H1 (cell line): ENCODE results near the gene TFDP3. TPM values are rescaled to one million over a fixed set of nuclear protein-coding genes. Genes with fewer than 3 reads are reported as not detected.
A peak's percentile ranks its signal among the peaks of the same experiment; 100 is the strongest.

Source experiments
- RAD21 ChIP-seq, 2 experiments: IDR thresholded peaks in 1 of 2; conservative IDR thresholded peaks in 1 of 2; 2 replicates each; pipeline ENCODE4 v1.6.1; 2011; ENCODE audit warnings: low read depth in 2 of 2, low read length in 2 of 2, improper control_type of control experiment in 1 of 2, inconsistent platforms in 1 of 2, mild to moderate bottlenecking in 1 of 2, moderate library complexity in 1 of 2
- RFX5 ChIP-seq: IDR thresholded peaks from 2 replicates; pipeline ENCODE4 v1.6.1; 2011; ENCODE audit warnings: low read depth, low read length, improper control_type of control experiment, borderline replicate concordance
- polyA plus RNA-seq, 7 experiments: library from polyadenylated mRNA; depleted of rRNA in 3 of 7; stranded (reverse) in 5 of 7; unstranded in 2 of 7; fragments of >200 nt in 5 of 7; fragments of 200-250 nt in 2 of 7; gene quantifications; 1 replicate in 5 of 7; 2 replicates in 1 of 7; 4 replicates in 1 of 7; pipeline versions ENCODE4 v1.2.1 to v1.2.3, GENCODE V29; 2011 to 2013; ENCODE audit warnings: missing spikeins in 2 of 7, mixed read lengths in 2 of 7
- total RNA-seq: library from RNA; stranded (reverse); fragmentation: NEBNext Ultra II Directional; extraction: Animal tissue kit (Norgen Biotek cat#: 25700); gene quantifications from 2 replicates; pipeline ENCODE4 v1.2.1, GENCODE V29; 2021
- TF ChIP-seq, protein P1 (sequence below): fragments of 300-600 bp; sonication (generic); IDR thresholded peaks from 2 replicates; pipeline ENCODE4 v1.7.1; 2012; ENCODE audit warnings: low read length, moderate library complexity, mild to moderate bottlenecking, inconsistent platforms; ENCODE audit not compliant: insufficient replicate concordance

TFDP3 gene
- total and polyA plus RNA-seq, 2 of the 8 experiments (the other 6 are each of a cell fraction or from before 2014, with no cell fraction given) = not detected

GRCh38 chrX:133190877-133191738, 27.0 kb downstream of the TFDP3 start (continued):
- TF ChIP-seq, protein P1, sequence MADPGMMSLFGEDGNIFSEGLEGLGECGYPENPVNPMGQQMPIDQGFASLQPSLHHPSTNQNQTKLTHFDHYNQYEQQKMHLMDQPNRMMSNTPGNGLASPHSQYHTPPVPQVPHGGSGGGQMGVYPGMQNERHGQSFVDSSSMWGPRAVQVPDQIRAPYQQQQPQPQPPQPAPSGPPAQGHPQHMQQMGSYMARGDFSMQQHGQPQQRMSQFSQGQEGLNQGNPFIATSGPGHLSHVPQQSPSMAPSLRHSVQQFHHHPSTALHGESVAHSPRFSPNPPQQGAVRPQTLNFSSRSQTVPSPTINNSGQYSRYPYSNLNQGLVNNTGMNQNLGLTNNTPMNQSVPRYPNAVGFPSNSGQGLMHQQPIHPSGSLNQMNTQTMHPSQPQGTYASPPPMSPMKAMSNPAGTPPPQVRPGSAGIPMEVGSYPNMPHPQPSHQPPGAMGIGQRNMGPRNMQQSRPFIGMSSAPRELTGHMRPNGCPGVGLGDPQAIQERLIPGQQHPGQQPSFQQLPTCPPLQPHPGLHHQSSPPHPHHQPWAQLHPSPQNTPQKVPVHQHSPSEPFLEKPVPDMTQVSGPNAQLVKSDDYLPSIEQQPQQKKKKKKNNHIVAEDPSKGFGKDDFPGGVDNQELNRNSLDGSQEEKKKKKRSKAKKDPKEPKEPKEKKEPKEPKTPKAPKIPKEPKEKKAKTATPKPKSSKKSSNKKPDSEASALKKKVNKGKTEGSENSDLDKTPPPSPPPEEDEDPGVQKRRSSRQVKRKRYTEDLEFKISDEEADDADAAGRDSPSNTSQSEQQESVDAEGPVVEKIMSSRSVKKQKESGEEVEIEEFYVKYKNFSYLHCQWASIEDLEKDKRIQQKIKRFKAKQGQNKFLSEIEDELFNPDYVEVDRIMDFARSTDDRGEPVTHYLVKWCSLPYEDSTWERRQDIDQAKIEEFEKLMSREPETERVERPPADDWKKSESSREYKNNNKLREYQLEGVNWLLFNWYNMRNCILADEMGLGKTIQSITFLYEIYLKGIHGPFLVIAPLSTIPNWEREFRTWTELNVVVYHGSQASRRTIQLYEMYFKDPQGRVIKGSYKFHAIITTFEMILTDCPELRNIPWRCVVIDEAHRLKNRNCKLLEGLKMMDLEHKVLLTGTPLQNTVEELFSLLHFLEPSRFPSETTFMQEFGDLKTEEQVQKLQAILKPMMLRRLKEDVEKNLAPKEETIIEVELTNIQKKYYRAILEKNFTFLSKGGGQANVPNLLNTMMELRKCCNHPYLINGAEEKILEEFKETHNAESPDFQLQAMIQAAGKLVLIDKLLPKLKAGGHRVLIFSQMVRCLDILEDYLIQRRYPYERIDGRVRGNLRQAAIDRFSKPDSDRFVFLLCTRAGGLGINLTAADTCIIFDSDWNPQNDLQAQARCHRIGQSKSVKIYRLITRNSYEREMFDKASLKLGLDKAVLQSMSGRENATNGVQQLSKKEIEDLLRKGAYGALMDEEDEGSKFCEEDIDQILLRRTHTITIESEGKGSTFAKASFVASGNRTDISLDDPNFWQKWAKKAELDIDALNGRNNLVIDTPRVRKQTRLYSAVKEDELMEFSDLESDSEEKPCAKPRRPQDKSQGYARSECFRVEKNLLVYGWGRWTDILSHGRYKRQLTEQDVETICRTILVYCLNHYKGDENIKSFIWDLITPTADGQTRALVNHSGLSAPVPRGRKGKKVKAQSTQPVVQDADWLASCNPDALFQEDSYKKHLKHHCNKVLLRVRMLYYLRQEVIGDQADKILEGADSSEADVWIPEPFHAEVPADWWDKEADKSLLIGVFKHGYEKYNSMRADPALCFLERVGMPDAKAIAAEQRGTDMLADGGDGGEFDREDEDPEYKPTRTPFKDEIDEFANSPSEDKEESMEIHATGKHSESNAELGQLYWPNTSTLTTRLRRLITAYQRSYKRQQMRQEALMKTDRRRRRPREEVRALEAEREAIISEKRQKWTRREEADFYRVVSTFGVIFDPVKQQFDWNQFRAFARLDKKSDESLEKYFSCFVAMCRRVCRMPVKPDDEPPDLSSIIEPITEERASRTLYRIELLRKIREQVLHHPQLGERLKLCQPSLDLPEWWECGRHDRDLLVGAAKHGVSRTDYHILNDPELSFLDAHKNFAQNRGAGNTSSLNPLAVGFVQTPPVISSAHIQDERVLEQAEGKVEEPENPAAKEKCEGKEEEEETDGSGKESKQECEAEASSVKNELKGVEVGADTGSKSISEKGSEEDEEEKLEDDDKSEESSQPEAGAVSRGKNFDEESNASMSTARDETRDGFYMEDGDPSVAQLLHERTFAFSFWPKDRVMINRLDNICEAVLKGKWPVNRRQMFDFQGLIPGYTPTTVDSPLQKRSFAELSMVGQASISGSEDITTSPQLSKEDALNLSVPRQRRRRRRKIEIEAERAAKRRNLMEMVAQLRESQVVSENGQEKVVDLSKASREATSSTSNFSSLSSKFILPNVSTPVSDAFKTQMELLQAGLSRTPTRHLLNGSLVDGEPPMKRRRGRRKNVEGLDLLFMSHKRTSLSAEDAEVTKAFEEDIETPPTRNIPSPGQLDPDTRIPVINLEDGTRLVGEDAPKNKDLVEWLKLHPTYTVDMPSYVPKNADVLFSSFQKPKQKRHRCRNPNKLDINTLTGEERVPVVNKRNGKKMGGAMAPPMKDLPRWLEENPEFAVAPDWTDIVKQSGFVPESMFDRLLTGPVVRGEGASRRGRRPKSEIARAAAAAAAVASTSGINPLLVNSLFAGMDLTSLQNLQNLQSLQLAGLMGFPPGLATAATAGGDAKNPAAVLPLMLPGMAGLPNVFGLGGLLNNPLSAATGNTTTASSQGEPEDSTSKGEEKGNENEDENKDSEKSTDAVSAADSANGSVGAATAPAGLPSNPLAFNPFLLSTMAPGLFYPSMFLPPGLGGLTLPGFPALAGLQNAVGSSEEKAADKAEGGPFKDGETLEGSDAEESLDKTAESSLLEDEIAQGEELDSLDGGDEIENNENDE = no peak
- TF ChIP-seq RAD21 (IDR thresholded peaks at IDR 0.05 in 1 of 2, conservative IDR thresholded peaks at IDR 0.05 in 1 of 2; ENCODE audit: low read depth in 2 of 2, low read length in 2 of 2) (0 out of 4 replicates have a peak, but pooled peaks of 1 of the 2 experiments have one; percentile 14), RFX5 (no peak)
